ENCODE data around the gene ZNF33A. TPM values are rescaled to one million over a fixed set of nuclear protein-coding genes. Genes with fewer than 3 reads are reported as not detected.

The ZNF33A gene
- total RNA-seq, 1 experiment from 2014 or later = 36.3 TPM

- no peaks in the 10 kb centered on the region for H3K4me1 ChIP-seq
- POLR2A ChIA-PET = interaction anchor here (1.6 kb wide), 1 partner anchor 118 kb away, joined by 3 read pairs; the partner anchor contains the start of gene ZNF248
- H3K4me3 Mint-ChIP-seq (ENCODE audit: unreplicated experiment) = peak overlapping the region; percentile 81
- TSS peak; percentile 42 for BruUV-seq (replicated peaks)
- CTCF ChIA-PET = interaction anchor here (0.6 to 1.8 kb wide), 3 partner anchors 15 to 390 kb away, joined by 3 to 30 read pairs (median 3); no protein-coding TSS in a partner anchor
- H3K9me3 ChIP-seq = no peaks in the 10 kb centered on the region
- no peak for TF ChIP-seq CTCF (IDR thresholded peaks at IDR 0.05; ENCODE audit: insufficient read depth in 1 of 2, low read depth in 1 of 2, low read length in 1 of 2, severe bottlenecking in 1 of 2, unreplicated experiment in 1 of 2)
- no peaks in the 10 kb centered on the region for H3K27me3 Mint-ChIP-seq (ENCODE audit: insufficient read depth, unreplicated experiment)
- H3K36me3 ChIP-seq (ENCODE audit: control insufficient read depth, insufficient read depth, low read length) = no peaks in the 10 kb centered on the region
- peaks cover 7% of the 10 kb centered on the region for H3K4me1 Mint-ChIP-seq (ENCODE audit: low read depth, unreplicated experiment)
- peak overlapping the region; percentile 94 for H3K27ac Mint-ChIP-seq (ENCODE audit: unreplicated experiment)
- H3K27me3 ChIP-seq (replicated peaks; ENCODE audit: control insufficient read depth, insufficient read depth, low read length) = no peaks in the 10 kb centered on the region
- DNase-seq = peak in 1 of 2 experiments; percentile 6
- no peaks in the 10 kb centered on the region for H3K9me3 Mint-ChIP-seq (ENCODE audit: unreplicated experiment)
- H3K4me3 ChIP-seq (ENCODE audit: low read depth, low read length) = peak overlapping the region; percentile 89
- intact Hi-C loops (cut with micrococcal nuclease; ENCODE audit: unreplicated experiment) = no loop called here
- H3K36me3 Mint-ChIP-seq (ENCODE audit: insufficient read depth, unreplicated experiment) = peaks cover 8% of the 10 kb centered on the region
Observed at GRCh38 chr10:37975401-37975991, 35.0 kb upstream of the ZNF33A start.

GRCh38 chr10:37976091-37976879 is 34.2 kb upstream of the ZNF33A start, which contains the start of gene ZNF25:
Gene ZNF25 (minus strand): TSS chr10:37976647. CDS start chr10:37971722, 4,925 bp downstream.
- no TSS peak for BruUV-seq (replicated peaks)

More at GRCh38 chr10:37976091-37976879, 34.2 kb upstream of the ZNF33A start, which contains the start of gene ZNF25:
- Histone ChIP-seq H3K4me3 (ENCODE audit: low read depth, low read length) (peak within 1 kb of the TSS; percentile 89), H3K4me1 (no peaks in the 10 kb centered on the region), H3K36me3 (ENCODE audit: control insufficient read depth, insufficient read depth, low read length) (no peaks in the 10 kb centered on the region), H3K27me3 (replicated peaks; ENCODE audit: control insufficient read depth, insufficient read depth, low read length) (no peaks in the 10 kb centered on the region), H3K9me3 (no peaks in the 10 kb centered on the region)
- POLR2A ChIA-PET = interaction anchor here (0.7 to 1.6 kb wide), 6 partner anchors 19 to 175 kb away, joined by 3 to 6 read pairs (median 4); partner anchors contain the start of genes ZNF248 and ZNF33A
- CTCF ChIA-PET = interaction anchor here (0.6 to 1.8 kb wide), 15 partner anchors 16 to 1780 kb away, joined by 3 to 30 read pairs (median 3); partner anchors contain the start of gene ZNF33A
- Mint-ChIP-seq H3K36me3 (ENCODE audit: insufficient read depth, unreplicated experiment) (peaks cover 8% of the 10 kb centered on the region), H3K9me3 (ENCODE audit: unreplicated experiment) (no peaks in the 10 kb centered on the region), H3K4me3 (ENCODE audit: unreplicated experiment) (peak within 1 kb of the TSS; percentile 81), H3K27ac (ENCODE audit: unreplicated experiment) (peak within 1 kb of the TSS; percentile 94), H3K27me3 (ENCODE audit: insufficient read depth, unreplicated experiment) (no peaks in the 10 kb centered on the region), H3K4me1 (ENCODE audit: low read depth, unreplicated experiment) (peaks cover 7% of the 10 kb centered on the region)
- peak; percentile 94 to 99 for TF ChIP-seq CTCF (IDR thresholded peaks at IDR 0.05; ENCODE audit: insufficient read depth in 1 of 2, low read depth in 1 of 2, low read length in 1 of 2, severe bottlenecking in 1 of 2, unreplicated experiment in 1 of 2)
- intact Hi-C loops (cut with micrococcal nuclease; ENCODE audit: unreplicated experiment) = loop anchor here (1.0 kb wide), 4 partner anchors 34 to 427 kb away; partner anchors contain the start of genes ZNF248, ZNF33A and ZNF37A
- DNase-seq = peak; percentile 100
